TTC549 (cell line): ENCODE results near the gene SPHK1.

Source experiments
- FAIRE-seq: peaks from 2 replicates; lab custom pipeline; 2012; peaks lifted over from hg19 to GRCh38; lab: Jason Lieb, UNC

SPHK1 gene

GRCh38 chr17:76433693-76434092 lies 49.3 kb downstream of the SPHK1 start:
- no peak for FAIRE-seq

- no peak for FAIRE-seq
These were observed 50.5 kb downstream of the SPHK1 start for GRCh38 chr17:76434870-76435269.

GRCh38 chr17:76435751-76436150 lies 51.3 kb downstream of the SPHK1 start:
- no peak for FAIRE-seq
